ENCODE results near the gene ENOSF1.

ENOSF1 gene

GRCh38 chr18:629269-630150 lies 82.9 kb downstream of the ENOSF1 start:
- no peak for DNase-seq

GRCh38 chr18:627231-627630 lies 85.2 kb downstream of the ENOSF1 start:
- no peak for DNase-seq

DNA sequence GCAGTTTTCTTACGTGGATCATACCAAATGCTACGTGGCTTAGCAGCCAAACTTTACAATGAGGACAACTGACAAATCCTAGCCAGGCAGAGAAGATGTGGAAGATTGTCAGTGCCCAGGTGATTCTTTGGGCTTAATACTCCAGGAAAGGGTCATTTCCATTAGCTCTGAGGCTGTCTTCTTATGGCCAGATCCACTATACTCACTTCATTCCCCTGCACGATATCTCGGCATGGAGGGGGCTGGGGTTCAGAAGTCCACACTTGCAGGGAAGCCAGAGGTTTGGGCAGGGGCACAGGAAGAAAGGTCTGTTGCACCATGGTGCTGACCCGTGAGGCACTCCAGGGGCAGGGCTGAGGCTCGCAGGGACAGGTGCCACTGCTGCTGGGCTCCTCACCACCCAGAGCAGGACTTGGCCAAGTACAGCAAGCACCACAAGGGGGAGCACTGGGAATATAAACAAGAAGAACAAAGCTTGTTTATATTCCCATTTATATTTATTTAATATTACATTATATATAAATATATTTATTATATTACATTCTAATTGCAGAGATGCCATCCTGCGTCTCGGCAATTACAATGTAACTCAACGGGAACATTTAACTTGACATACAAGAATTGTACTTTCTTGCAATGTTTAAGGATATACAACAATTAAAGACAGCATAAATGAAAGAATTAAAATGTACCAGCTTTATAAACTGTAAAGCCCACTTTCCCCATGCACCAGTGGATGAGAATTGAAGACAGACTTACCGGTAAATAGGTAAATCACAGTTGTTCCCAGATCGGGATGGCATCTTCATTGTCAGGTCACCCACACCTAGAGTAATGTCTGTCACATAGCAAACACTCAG lies 88.4 kb downstream of the ENOSF1 start:
- no peak for DNase-seq

GRCh38 chr18:622289-622688 lies 90.1 kb downstream of the ENOSF1 start:
- no peak for DNase-seq

- DNase-seq = no peak
Observed at GRCh38 chr18:621291-622043, 91.0 kb downstream of the ENOSF1 start.

Measured in DMS 273 treated with DMSO at 0.1 percent for 48 hours (cell line).